Sigmoid colon (tissue), 7 donors: Measurements from ENCODE around the gene PDE4A. TPM values are rescaled to one million over a fixed set of nuclear protein-coding genes. Genes with fewer than 3 reads are reported as not detected.
"Not testable (repeated sequence)": the region's sequence is repeated elsewhere in the genome, so short reads cannot be mapped to it uniquely, and the experiment has no call there.

Source experiments
- DNase-seq: peaks from one replicate; pipeline ENCODE4 v3.0.0-alpha.2; 2019
- H3K27ac ChIP-seq, 4 donors: fragments of 200-600 bp; sonication (generic); one replicate each; pipeline ENCODE4 v1.5.1; 2016 to 2019; ENCODE audit warnings: mild to moderate bottlenecking in 1 of 4
- H3K27me3 ChIP-seq, 3 donors: fragments of 200-600 bp; sonication (generic); one replicate each; pipeline ENCODE4 v1.5.1; 2019; ENCODE audit warnings: mild to moderate bottlenecking in 1 of 3
- H3K36me3 ChIP-seq, 4 donors: fragments of 200-600 bp; sonication (generic); one replicate each; pipeline ENCODE4 v1.5.1; 2016 to 2019
- H3K4me1 ChIP-seq, 4 donors: fragments of 200-600 bp; sonication (generic); one replicate each; pipeline ENCODE4 v1.5.1; 2017 to 2019
- H3K4me3 ChIP-seq, 4 donors: fragments of 200-600 bp; sonication (generic); one replicate each; pipeline ENCODE4 v1.5.1; 2017 to 2019; ENCODE audit warnings: mild to moderate bottlenecking in 2 of 4, moderate library complexity in 1 of 4
- H3K9me3 ChIP-seq, 4 donors: fragments of 200-600 bp in 3 of 4; sonication (generic) in 3 of 4; one replicate each; pipeline versions ENCODE4 v1.5.1 to v1.6.1; 2013 to 2019
- EP300 ChIP-seq, 4 donors: sonication (generic); formaldehyde crosslinking; IDR thresholded peaks; one replicate each; pipeline ENCODE4 v1.6.1; 2017; ENCODE audit warnings: antibody characterized with exemption in 4 of 4
- POLR2A ChIP-seq, 2 donors: fragments of 450-650 bp; IDR thresholded peaks; one replicate each; pipeline ENCODE4 v1.6.1; 2016; ENCODE audit warnings: antibody characterized with exemption in 2 of 2, mild to moderate bottlenecking in 2 of 2, moderate library complexity in 2 of 2
- POLR2AphosphoS5 ChIP-seq, 4 donors: sonication (generic); formaldehyde crosslinking; IDR thresholded peaks; one replicate each; pipeline ENCODE4 v1.6.1; 2017; ENCODE audit warnings: antibody characterized with exemption in 4 of 4
- WGBS, 2 donors: extraction: QIAGEN DNeasy Blood & Tissue Kit; methylation state at CpG; one replicate each; pipeline ENCODE4 v1.1.7; 2013; 5-methylcytosine and 5-hydroxymethylcytosine counted together
- intact Hi-C: fragments of 100-400 bp; cut with DNase I; formaldehyde crosslinking; loops from one replicate; pipeline ENCODE4 v1.15.1; 2023
- polyA plus RNA-seq, 3 donors: library from polyadenylated mRNA; stranded (reverse); fragments of 200-250 nt; gene quantifications; one replicate each; pipeline ENCODE4 v1.2.3, GENCODE V29; 2013
- total RNA-seq, 4 donors: library from RNA; depleted of rRNA; stranded (reverse); fragments of >200 nt; gene quantifications; one replicate each; pipeline ENCODE4 v1.1.0, GENCODE V29; 2016
- TF ChIP-seq, protein P1 (sequence below), 4 experiments: fragments of 450-650 bp in 3 of 4; fragments of 200-600 bp in 1 of 4; IDR thresholded peaks; one replicate each; pipeline ENCODE4 v1.5.1; 2016 to 2019; ENCODE audit warnings: antibody characterized with exemption in 4 of 4, mild to moderate bottlenecking in 3 of 4, moderate library complexity in 2 of 4
- donor health status: healthy with polysubstance abuse.
- donor health status: Bipolar disorder and iron deficiency.
- donor health status: healthy.

PDE4A gene
- total and polyA plus RNA-seq, 7 donors: 4.2 to 14.7 (median 7.6) TPM

GRCh38 chr19:10395003-10395402, 25.3 kb upstream of the PDE4A start:
- no peak for TF ChIP-seq EP300 (IDR thresholded peaks at IDR 0.05)
- TF ChIP-seq, protein P1, sequence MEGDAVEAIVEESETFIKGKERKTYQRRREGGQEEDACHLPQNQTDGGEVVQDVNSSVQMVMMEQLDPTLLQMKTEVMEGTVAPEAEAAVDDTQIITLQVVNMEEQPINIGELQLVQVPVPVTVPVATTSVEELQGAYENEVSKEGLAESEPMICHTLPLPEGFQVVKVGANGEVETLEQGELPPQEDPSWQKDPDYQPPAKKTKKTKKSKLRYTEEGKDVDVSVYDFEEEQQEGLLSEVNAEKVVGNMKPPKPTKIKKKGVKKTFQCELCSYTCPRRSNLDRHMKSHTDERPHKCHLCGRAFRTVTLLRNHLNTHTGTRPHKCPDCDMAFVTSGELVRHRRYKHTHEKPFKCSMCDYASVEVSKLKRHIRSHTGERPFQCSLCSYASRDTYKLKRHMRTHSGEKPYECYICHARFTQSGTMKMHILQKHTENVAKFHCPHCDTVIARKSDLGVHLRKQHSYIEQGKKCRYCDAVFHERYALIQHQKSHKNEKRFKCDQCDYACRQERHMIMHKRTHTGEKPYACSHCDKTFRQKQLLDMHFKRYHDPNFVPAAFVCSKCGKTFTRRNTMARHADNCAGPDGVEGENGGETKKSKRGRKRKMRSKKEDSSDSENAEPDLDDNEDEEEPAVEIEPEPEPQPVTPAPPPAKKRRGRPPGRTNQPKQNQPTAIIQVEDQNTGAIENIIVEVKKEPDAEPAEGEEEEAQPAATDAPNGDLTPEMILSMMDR (IDR thresholded peaks at IDR 0.05): no peak
- TF ChIP-seq POLR2A (IDR thresholded peaks at IDR 0.05): no peak
- TF ChIP-seq POLR2AphosphoS5 (IDR thresholded peaks at IDR 0.05): no peak
- no peak for DNase-seq
- Histone ChIP-seq H3K4me1 (peaks cover 0 to 8% (median 0%) of the 10 kb centered on the region in 4 donors), H3K36me3 (peaks cover 36 to 56% (median 44%) of the 10 kb centered on the region in 4 donors), H3K27ac (no peak overlapping the region), H3K4me3 (no peak overlapping the region), H3K27me3 (no peaks in the 10 kb centered on the region), H3K9me3 (no peaks in the 10 kb centered on the region)
- 89 to 94% methylated on average over 12 of the region's 12 CpGs for WGBS, 2 donors
- intact Hi-C loops: no loop called here

DNA sequence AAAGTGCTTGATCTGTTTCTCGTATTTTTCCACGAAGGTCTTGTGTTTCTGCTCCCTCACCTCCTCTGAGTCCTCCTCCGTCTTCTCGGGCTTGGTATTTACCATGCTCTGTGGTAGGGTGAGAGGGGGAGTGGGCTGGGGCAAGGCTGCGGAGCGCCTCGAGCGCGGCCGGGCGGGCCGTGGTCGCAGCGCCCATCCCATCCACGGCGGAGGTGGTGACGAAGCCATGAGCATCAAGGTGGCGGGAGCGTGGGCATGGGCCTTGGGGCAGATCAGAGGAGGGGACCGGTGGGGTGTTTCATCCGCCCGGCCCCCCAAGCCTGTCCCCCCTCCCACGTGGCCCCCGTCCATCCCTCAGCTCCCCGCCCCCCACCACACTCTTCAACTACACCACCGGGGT, 24.9 kb upstream of the PDE4A start:
- intact Hi-C loops: no loop called here
- peaks cover 0 to 13% (median 1%) of the 10 kb centered on the region in 4 donors for H3K4me1 ChIP-seq
- WGBS, 2 donors: 94 to 96% methylated on average over 26 of the region's 26 CpGs
- H3K27ac ChIP-seq: no peak overlapping the region
- TF ChIP-seq POLR2AphosphoS5 (IDR thresholded peaks at IDR 0.05): no peak
- no peak for TF ChIP-seq POLR2A (IDR thresholded peaks at IDR 0.05)
- TF ChIP-seq EP300 (IDR thresholded peaks at IDR 0.05): no peak
- TF ChIP-seq, protein P1 (IDR thresholded peaks at IDR 0.05): no peak
- no peak overlapping the region for H3K4me3 ChIP-seq
- no peaks in the 10 kb centered on the region for H3K9me3 ChIP-seq
- H3K27me3 ChIP-seq: no peaks in the 10 kb centered on the region
- H3K36me3 ChIP-seq: peaks cover 36 to 56% (median 44%) of the 10 kb centered on the region in 4 donors
- DNase-seq: no peak

- Histone ChIP-seq H3K27me3 (no peaks in the 10 kb centered on the region), H3K27ac (no peak overlapping the region), H3K4me3 (no peak overlapping the region), H3K9me3 (no peaks in the 10 kb centered on the region), H3K4me1 (peaks cover 0 to 16% (median 5%) of the 10 kb centered on the region in 4 donors), H3K36me3 (peaks cover 36 to 53% (median 43%) of the 10 kb centered on the region in 4 donors)
- intact Hi-C loops: no loop called here
- DNase-seq: no peak
- TF ChIP-seq EP300 (IDR thresholded peaks at IDR 0.05): no peak
- TF ChIP-seq, protein P1 (IDR thresholded peaks at IDR 0.05): no peak
- no peak for TF ChIP-seq POLR2AphosphoS5 (IDR thresholded peaks at IDR 0.05)
- TF ChIP-seq POLR2A (IDR thresholded peaks at IDR 0.05): no peak
- WGBS, 2 donors: 83 to 89% methylated on average over 24 of the region's 24 CpGs
These were observed 24.4 kb upstream of the PDE4A start for GRCh38 chr19:10395917-10396316.

DNA sequence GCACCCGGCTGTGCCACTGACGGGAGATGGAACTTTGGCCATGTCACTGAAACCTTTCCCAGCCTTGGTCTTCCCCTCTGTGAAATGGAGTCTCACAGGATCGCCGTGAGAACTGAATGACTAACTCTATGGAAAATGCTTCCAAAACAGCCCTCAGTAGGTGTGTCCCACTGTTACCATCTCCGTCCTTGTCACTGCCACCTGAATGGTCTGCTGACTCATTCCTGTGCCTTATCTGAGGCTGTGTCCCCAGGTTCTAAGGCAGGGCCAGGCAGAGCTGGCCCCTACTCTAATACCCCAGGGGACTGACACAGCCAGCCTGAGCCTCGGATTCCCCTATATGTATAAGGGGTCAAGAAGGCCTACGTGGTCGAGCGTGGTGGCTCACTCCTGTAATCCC, 21.5 kb upstream of the PDE4A start:
- 87 to 90% methylated on average over 9 of the region's 9 CpGs for WGBS, 2 donors
- Histone ChIP-seq H3K4me3 (no peak overlapping the region), H3K36me3 (peaks cover 11 to 24% (median 17%) of the 10 kb centered on the region in 4 donors), H3K9me3 (no peaks in the 10 kb centered on the region), H3K27me3 (no peaks in the 10 kb centered on the region), H3K4me1 (peaks cover 0 to 36% (median 23%) of the 10 kb centered on the region in 4 donors), H3K27ac (no peak overlapping the region)
- TF ChIP-seq POLR2A (IDR thresholded peaks at IDR 0.05) (no peak), EP300 (IDR thresholded peaks at IDR 0.05) (no peak), POLR2AphosphoS5 (IDR thresholded peaks at IDR 0.05) (no peak)
- TF ChIP-seq, protein P1 (IDR thresholded peaks at IDR 0.05): no peak
- DNase-seq: no peak
- intact Hi-C loops: no loop called here

DNA sequence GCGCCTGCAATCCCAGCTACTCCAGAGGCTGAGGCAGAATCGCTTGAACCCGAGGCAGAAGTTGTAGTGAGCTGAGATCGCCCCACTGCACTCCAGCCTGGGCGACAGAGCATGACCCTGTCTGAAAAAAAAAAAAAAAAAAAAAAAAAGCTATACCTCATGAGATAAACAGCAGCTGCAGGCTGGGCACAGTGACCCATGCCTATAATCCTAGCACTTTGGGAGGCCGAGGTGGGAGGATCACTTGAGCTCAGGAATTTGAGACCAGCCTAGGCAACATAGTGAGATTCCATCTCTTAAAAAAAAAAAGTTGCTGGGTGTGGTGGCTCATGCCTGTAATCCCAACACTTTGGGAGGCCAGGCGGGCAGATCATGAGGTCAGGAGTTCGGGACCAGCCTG, 21.0 kb upstream of the PDE4A start:
- H3K27me3 ChIP-seq, H3K4me3 ChIP-seq, H3K27ac ChIP-seq, DNase-seq, intact Hi-C loops, H3K9me3 ChIP-seq: not testable (repeated sequence)
- H3K4me1 ChIP-seq: peaks cover 0 to 38% (median 27%) of the 10 kb centered on the region in 4 donors
- 92% methylated on average over 8 of the region's 8 CpGs for WGBS, 2 donors
- peaks cover 11 to 19% (median 13%) of the 10 kb centered on the region in 4 donors for H3K36me3 ChIP-seq
